BJ (cell line): ENCODE data around the gene NLRC3. TPM values are rescaled to one million over a fixed set of nuclear protein-coding genes. Genes with fewer than 3 reads are reported as not detected.

Source experiments
- CTCF ChIA-PET: fragments of 350-600 bp; formaldehyde crosslinking; extraction: SDS; loops from one replicate; lab custom pipeline; 2021; ENCODE audit warnings: antibody characterized with exemption, inconsistent platforms; lab: Yijun Ruan, JAX
- POLR2A ChIA-PET: fragments of 300-600 bp; sonication (Branson Sonifier 250); formaldehyde crosslinking; extraction: SDS; loops from one replicate; lab custom pipeline; 2021; ENCODE audit warnings: antibody characterized with exemption; lab: Charles Lee
- DNase-seq: peaks from one replicate; pipeline ENCODE4 v3.0.0-alpha.2; 2011; ENCODE audit warnings: low read depth
- H3K27me3 ChIP-seq: 2 replicates; pipeline ENCODE4 v1.6.0; 2011; ENCODE audit warnings: low read length; ENCODE audit not compliant: control insufficient read depth, insufficient read depth
- H3K36me3 ChIP-seq: 2 replicates; pipeline ENCODE4 v1.5.1; 2011; ENCODE audit warnings: low read length; ENCODE audit not compliant: control insufficient read depth, insufficient read depth
- H3K4me3 ChIP-seq: 2 replicates; pipeline ENCODE4 v1.5.1; 2011; ENCODE audit warnings: low read depth, mild to moderate bottlenecking, control low read depth, low read length
- polyA plus RNA-seq: library from polyadenylated mRNA; depleted of rRNA; stranded (reverse); fragments of >200 nt; gene quantifications from 2 replicates; pipeline ENCODE4 v1.2.3, GENCODE V29; 2011
- TF ChIP-seq, protein P1 (sequence below): IDR thresholded peaks from 2 replicates; pipeline ENCODE4 v1.5.1; 2011; ENCODE audit warnings: low read depth, mild to moderate bottlenecking, control low read depth, inconsistent platforms, low read length, moderate library complexity; ENCODE audit not compliant: insufficient read depth

NLRC3 gene
- polyA plus RNA-seq, 1 experiment: not detected

DNA sequence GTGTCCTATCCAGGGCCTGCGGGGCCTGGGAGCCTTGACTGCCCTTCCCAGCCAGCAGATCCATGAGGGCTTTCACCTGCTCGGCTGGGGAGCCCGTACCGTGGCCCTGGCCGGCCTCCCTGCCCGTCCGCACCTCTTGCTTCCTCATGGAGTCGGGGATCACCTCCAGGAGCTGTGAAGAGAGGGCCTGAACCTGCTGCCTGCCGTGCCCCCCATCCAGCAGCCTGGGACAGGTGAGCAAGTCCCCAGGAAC, 12.4 kb downstream of the NLRC3 start:
- no peak for DNase-seq
- ChIA-PET POLR2A (no interaction called here), CTCF (no interaction called here)
- H3K4me3 ChIP-seq: no peak overlapping the region
- no peaks in the 10 kb centered on the region for H3K36me3 ChIP-seq
- TF ChIP-seq, protein P1, sequence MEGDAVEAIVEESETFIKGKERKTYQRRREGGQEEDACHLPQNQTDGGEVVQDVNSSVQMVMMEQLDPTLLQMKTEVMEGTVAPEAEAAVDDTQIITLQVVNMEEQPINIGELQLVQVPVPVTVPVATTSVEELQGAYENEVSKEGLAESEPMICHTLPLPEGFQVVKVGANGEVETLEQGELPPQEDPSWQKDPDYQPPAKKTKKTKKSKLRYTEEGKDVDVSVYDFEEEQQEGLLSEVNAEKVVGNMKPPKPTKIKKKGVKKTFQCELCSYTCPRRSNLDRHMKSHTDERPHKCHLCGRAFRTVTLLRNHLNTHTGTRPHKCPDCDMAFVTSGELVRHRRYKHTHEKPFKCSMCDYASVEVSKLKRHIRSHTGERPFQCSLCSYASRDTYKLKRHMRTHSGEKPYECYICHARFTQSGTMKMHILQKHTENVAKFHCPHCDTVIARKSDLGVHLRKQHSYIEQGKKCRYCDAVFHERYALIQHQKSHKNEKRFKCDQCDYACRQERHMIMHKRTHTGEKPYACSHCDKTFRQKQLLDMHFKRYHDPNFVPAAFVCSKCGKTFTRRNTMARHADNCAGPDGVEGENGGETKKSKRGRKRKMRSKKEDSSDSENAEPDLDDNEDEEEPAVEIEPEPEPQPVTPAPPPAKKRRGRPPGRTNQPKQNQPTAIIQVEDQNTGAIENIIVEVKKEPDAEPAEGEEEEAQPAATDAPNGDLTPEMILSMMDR: no peak
- no peaks in the 10 kb centered on the region for H3K27me3 ChIP-seq

DNA sequence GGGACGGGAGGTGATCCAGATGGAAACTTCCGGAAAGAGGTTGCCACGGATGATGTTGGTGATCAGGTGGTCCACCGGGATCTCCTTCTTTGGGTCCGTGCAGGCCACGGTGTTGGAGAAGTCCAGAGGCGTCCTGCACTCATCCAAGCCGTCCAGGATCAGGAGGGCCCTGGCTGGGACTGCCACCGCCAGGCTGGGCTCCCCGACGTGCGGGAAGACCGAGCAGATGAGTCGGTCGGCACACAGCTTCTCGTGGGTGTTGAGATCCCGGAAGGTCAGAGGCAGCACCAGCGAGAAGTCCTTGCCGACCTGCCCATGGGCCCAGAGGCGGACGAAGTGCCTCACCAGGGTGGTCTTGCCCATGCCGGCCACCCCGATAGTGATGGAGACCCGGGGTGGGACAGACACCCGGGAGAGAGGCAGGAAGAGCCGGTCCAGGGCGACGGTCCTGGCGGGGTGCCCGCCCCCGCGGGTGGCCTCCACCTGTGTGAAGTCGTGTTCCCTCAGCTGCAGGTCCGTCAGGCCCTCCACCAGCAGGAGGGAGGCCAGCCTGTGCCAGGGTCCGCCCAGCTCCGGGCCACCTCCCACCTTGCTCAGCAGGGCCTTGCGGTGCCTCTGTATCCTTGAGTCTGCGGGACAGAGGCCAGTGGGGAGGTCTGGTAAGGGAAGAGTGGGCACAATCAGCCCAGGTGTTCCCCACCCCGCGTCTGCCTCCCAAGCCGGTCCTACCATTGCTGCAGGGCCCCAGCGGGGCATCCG, 12.9 kb downstream of the NLRC3 start:
- Histone ChIP-seq H3K4me3 (no peak overlapping the region), H3K27me3 (no peaks in the 10 kb centered on the region), H3K36me3 (no peaks in the 10 kb centered on the region)
- DNase-seq: no peak
- TF ChIP-seq, protein P1: no peak
- ChIA-PET CTCF (no interaction called here), POLR2A (no interaction called here)

DNA sequence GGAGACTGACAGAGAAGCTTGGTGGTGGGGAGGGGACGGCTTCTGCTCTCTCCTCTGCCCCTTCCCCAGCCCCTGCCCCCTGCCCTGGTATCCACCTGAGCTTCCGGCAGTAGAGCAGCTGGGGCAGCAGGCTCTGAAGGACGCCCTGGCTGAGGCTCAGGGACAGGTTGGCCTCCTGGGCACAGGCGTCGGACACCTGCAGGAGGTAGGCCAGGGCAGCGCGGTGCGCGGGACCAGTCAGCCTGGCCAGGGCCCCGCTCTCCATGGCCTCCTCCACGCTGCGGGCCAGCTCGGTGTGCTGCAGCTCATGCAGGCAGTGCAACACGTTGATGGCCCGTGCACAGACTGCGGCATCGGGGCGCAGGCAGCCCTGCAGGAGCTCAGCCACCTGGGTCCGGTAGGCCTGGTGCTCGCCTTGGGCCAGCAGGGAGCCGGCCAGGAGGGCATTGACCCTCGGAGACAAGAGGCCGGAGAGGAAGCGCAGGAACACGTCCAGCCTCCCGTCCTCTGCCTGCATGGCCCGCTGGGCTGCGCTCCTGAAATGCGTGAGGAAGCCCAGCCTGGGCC, 14.2 kb downstream of the NLRC3 start:
- TF ChIP-seq, protein P1: no peak
- CTCF ChIA-PET: interaction anchor here (0.7 kb wide), 1 partner anchor 33 kb away, joined by 3 read pairs; no protein-coding TSS in a partner anchor
- Histone ChIP-seq H3K4me3 (no peak overlapping the region), H3K36me3 (no peaks in the 10 kb centered on the region), H3K27me3 (no peaks in the 10 kb centered on the region)
- POLR2A ChIA-PET: interaction anchor here (0.5 kb wide), 1 partner anchor 617 kb away, joined by 3 read pairs; no protein-coding TSS in a partner anchor
- no peak for DNase-seq

DNA sequence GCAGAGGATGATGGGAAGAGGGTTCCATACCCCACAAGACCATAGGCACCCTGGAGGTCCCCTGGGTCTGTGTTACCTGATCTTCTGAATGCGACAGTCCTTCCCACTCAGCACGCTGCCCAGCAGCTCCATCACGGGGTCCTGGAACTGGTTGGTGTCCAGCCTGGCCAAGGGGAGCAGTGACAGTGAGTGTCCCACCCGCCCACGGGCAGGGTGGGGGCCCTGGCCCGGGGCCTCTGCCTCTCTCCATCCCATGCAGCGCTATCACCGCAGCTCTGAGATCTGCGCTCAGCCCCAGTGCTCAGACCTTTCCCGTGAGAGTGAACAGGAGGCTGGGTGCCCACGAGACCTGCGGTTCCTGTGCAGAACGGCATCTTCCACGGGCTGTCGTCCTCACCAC, 15.6 kb downstream of the NLRC3 start:
- TF ChIP-seq, protein P1: no peak
- H3K27me3 ChIP-seq: 0 out of 2 replicates have a peak, but pooled peaks cover 3% of the 10 kb centered on the region
- POLR2A ChIA-PET: interaction anchor here (0.5 kb wide), 1 partner anchor 422 kb away, joined by 3 read pairs; no protein-coding TSS in a partner anchor

DNA sequence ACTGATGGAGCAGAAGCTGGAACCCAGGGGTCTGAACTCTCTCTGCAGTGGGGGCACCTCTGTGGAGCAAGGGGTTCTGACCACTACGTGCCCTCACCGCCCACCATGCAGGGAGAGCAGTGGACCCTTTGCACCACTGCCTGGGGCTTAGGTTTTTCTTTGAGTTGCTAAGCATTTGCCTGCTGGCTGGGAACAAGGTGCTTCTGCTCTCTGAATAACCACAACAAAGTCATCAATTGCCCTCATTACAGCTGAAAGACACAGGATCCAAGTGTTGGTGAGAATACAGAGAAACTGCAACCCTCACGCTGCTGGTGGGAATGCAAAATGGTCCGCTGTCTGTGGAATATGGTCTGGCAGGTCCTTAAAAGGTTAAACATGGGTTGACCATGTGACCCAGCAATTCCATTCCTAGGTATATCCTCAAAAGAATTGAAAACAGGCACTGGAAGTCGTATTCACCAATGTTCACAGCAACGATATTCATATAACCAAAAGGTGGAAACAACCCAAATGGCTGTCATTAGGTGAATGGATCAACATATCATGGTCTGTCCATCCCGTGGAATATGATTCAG, 22.8 kb downstream of the NLRC3 start:
- Histone ChIP-seq H3K27me3 (peaks cover 6% of the 10 kb centered on the region), H3K36me3 (no peaks in the 10 kb centered on the region), H3K4me3 (no peak overlapping the region)
- TF ChIP-seq, protein P1: no peak
- no peak for DNase-seq
- POLR2A ChIA-PET: no interaction called here
- CTCF ChIA-PET: no interaction called here

More for the DNA sequence above, 15.6 kb downstream of the NLRC3 start:
- no peak overlapping the region for H3K4me3 ChIP-seq
- no peaks in the 10 kb centered on the region for H3K36me3 ChIP-seq
- CTCF ChIA-PET: no interaction called here
- no peak for DNase-seq
